H1 (cell line): ENCODE results near the gene THTPA. TPM values are rescaled to one million over a fixed set of nuclear protein-coding genes. Genes with fewer than 3 reads are reported as not detected.
"Not testable (repeated sequence)": the region's sequence is repeated elsewhere in the genome, so short reads cannot be mapped to it uniquely, and the experiment has no call there.

ENCODE experiments used
- CTCF ChIA-PET: fragments of 300-600 bp; sonication (Branson Sonifier 250); formaldehyde crosslinking; loops from one replicate; lab custom pipeline; 2021; ENCODE audit not compliant: partially characterized antibody; lab: Charles Lee
- POLR2A ChIA-PET: fragments of 300-600 bp; sonication (Branson Sonifier 250); formaldehyde crosslinking; loops from one replicate; lab custom pipeline; 2021; ENCODE audit warnings: inconsistent platforms; ENCODE audit not compliant: partially characterized antibody; lab: Charles Lee
- DNase-seq, 2 experiments: peaks; one replicate each; pipeline versions ENCODE4 v3.0.0 to v3.0.0-alpha.2; 2010 to 2022; ENCODE audit warnings: low spot score in 2 of 2, low read depth in 1 of 2, mixed read lengths in 1 of 2
- FAIRE-seq: peaks from 2 replicates; lab custom pipeline; 2011; peaks lifted over from hg19 to GRCh38; lab: Jason Lieb, UNC
- H2AFZ ChIP-seq: 2 replicates; pipeline ENCODE4 v1.8.1; 2012; ENCODE audit warnings: low read length, inconsistent platforms
- H2AK5ac ChIP-seq: 2 replicates; pipeline ENCODE4 v1.6.1; 2013; ENCODE audit warnings: low read depth, low read length
- H2BK120ac ChIP-seq: replicated peaks from 2 replicates; pipeline ENCODE3; 2013; ENCODE audit warnings: low read depth, low read length, inconsistent platforms
- H2BK12ac ChIP-seq: 2 replicates; pipeline ENCODE4 v1.6.1; 2013; ENCODE audit warnings: low read depth, low read length
- H2BK15ac ChIP-seq: 2 replicates; pipeline ENCODE4 v1.6.1; 2013; ENCODE audit warnings: low read length
- H2BK20ac ChIP-seq: 2 replicates; pipeline ENCODE4 v1.6.1; 2013; ENCODE audit warnings: low read length
- H2BK5ac ChIP-seq: 2 replicates; pipeline ENCODE4 v1.6.1; 2013; ENCODE audit warnings: low read depth, low read length
- H3K14ac ChIP-seq: 2 replicates; pipeline ENCODE4 v1.6.1; 2013; ENCODE audit warnings: inconsistent platforms; ENCODE audit not compliant: insufficient read length
- H3K18ac ChIP-seq: 2 replicates; pipeline ENCODE4 v1.6.1; 2013; ENCODE audit warnings: low read length; ENCODE audit errors: extremely low read depth
- H3K23ac ChIP-seq: 2 replicates; pipeline ENCODE4 v1.6.1; 2013; ENCODE audit warnings: inconsistent platforms; ENCODE audit not compliant: insufficient read length
- H3K23me2 ChIP-seq: 2 replicates; pipeline ENCODE4 v1.6.1; 2013; ENCODE audit warnings: low read depth, low read length
- H3K27ac ChIP-seq: 2 replicates; pipeline ENCODE4 v1.6.1; 2011; ENCODE audit warnings: low read depth, low read length, inconsistent platforms
- H3K27me3 ChIP-seq, 4 experiments: replicated peaks in 1 of 4; 1 replicate in 1 of 4; 2 replicates in 3 of 4; pipeline versions ENCODE4 v1.6.1 to v1.8.1; 2011 to 2013; ENCODE audit warnings: low read length in 3 of 4, mild to moderate bottlenecking in 3 of 4, inconsistent platforms in 2 of 4, mixed read lengths in 2 of 4, moderate library complexity in 1 of 4; ENCODE audit not compliant: control insufficient read depth in 3 of 4, insufficient read depth in 3 of 4; ENCODE audit errors: extremely low read depth in 1 of 4
- H3K36me3 ChIP-seq, 4 experiments: 2 replicates each; pipeline versions ENCODE4 v1.6.1 to v1.8.1; 2011 to 2013; ENCODE audit warnings: mild to moderate bottlenecking in 4 of 4, low read length in 3 of 4, moderate library complexity in 2 of 4, control low read depth in 1 of 4, inconsistent platforms in 1 of 4; ENCODE audit not compliant: insufficient read depth in 4 of 4, control insufficient read depth in 2 of 4
- H3K4ac ChIP-seq: replicated peaks from 2 replicates; pipeline ENCODE3; 2013; ENCODE audit warnings: low read length, low read depth, mixed read lengths, inconsistent platforms; ENCODE audit not compliant: insufficient read length
- H3K4me1 ChIP-seq, 4 experiments: replicated peaks in 1 of 4; 1 replicate in 1 of 4; 2 replicates in 3 of 4; pipeline versions ENCODE4 v1.6.1 to v1.8.1; 2011 to 2013; ENCODE audit warnings: low read length in 3 of 4, inconsistent platforms in 2 of 4, mixed read lengths in 1 of 4; ENCODE audit not compliant: insufficient read depth in 4 of 4, control insufficient read depth in 3 of 4
- H3K4me2 ChIP-seq, 2 experiments: 2 replicates each; pipeline versions ENCODE4 v1.6.1 to v1.8.1; 2011 to 2013; ENCODE audit warnings: low read depth in 2 of 2, low read length in 2 of 2, control low read depth in 1 of 2, inconsistent platforms in 1 of 2, mild to moderate bottlenecking in 1 of 2; ENCODE audit not compliant: insufficient read depth in 1 of 2
- H3K4me3 ChIP-seq, 4 experiments: fragments of 200-600, 300-600 bp in 1 of 4; sonication (generic), shearing (Covaris generic), sonication (Bioruptor Twin) in 1 of 4; 2 replicates each; pipeline versions ENCODE4 v1.5.1 to v1.8.1; 2011 to 2016; ENCODE audit warnings: low read length in 4 of 4, low read depth in 3 of 4, control low read depth in 2 of 4, inconsistent platforms in 2 of 4, mild to moderate bottlenecking in 2 of 4, mixed read lengths in 1 of 4, moderate library complexity in 1 of 4; ENCODE audit not compliant: insufficient read depth in 2 of 4; ENCODE audit errors: extremely low read depth in 1 of 4
- H3K56ac ChIP-seq: replicated peaks from 2 replicates; pipeline ENCODE3; 2013; ENCODE audit warnings: low read depth, mild to moderate bottlenecking, mixed read lengths, low read length, inconsistent platforms; ENCODE audit not compliant: insufficient read length
- H3K79me1 ChIP-seq: 2 replicates; pipeline ENCODE4 v1.6.1; 2013; ENCODE audit warnings: low read depth, low read length, control low read depth
- H3K79me2 ChIP-seq, 2 experiments: 2 replicates each; pipeline versions ENCODE4 v1.6.1 to v1.8.1; 2012 to 2013; ENCODE audit warnings: low read length in 2 of 2, mild to moderate bottlenecking in 2 of 2, inconsistent platforms in 1 of 2; ENCODE audit not compliant: insufficient read depth in 2 of 2, control insufficient read depth in 1 of 2
- H3K9ac ChIP-seq, 4 experiments: replicated peaks in 1 of 4; 1 replicate in 1 of 4; 2 replicates in 3 of 4; pipeline versions ENCODE4 v1.6.1 to v1.8.1; 2011 to 2013; ENCODE audit warnings: low read depth in 3 of 4, low read length in 3 of 4, control low read depth in 2 of 4, mild to moderate bottlenecking in 2 of 4, moderate library complexity in 2 of 4, inconsistent platforms in 1 of 4; ENCODE audit errors: extremely low read depth in 1 of 4
- H3K9me3 ChIP-seq, 2 experiments: 2 replicates each; pipeline versions ENCODE4 v1.6.1 to v1.8.1; 2012 to 2013; ENCODE audit warnings: mild to moderate bottlenecking in 2 of 2, moderate library complexity in 2 of 2, control low read depth in 1 of 2, inconsistent platforms in 1 of 2, low read depth in 1 of 2, low read length in 1 of 2, mixed read lengths in 1 of 2; ENCODE audit not compliant: insufficient read depth in 2 of 2
- H4K20me1 ChIP-seq, 2 experiments: replicated peaks in 1 of 2; 2 replicates each; pipeline versions ENCODE3 to v1.8.1; 2011 to 2013; ENCODE audit warnings: inconsistent platforms in 2 of 2, low read length in 2 of 2, mild to moderate bottlenecking in 1 of 2; ENCODE audit not compliant: insufficient read depth in 2 of 2, control insufficient read depth in 1 of 2
- H4K5ac ChIP-seq: 2 replicates; pipeline ENCODE4 v1.6.1; 2013; ENCODE audit warnings: low read length, low read depth, mixed read lengths, inconsistent platforms; ENCODE audit not compliant: insufficient read length
- H4K8ac ChIP-seq: 2 replicates; pipeline ENCODE4 v1.8.0; 2013; ENCODE audit warnings: mild to moderate bottlenecking, moderate library complexity, low read length, inconsistent platforms; ENCODE audit not compliant: insufficient read depth; ENCODE audit errors: extremely low read depth
- H4K91ac ChIP-seq: replicated peaks from 2 replicates; pipeline ENCODE3; 2013; ENCODE audit warnings: low read length, mixed read lengths, inconsistent platforms; ENCODE audit not compliant: insufficient read length
- WGBS, 2 experiments: shearing (Covaris generic) in 1 of 2; methylation state at CpG; one replicate each; pipeline versions ENCODE4 v1.1.6 to v1.1.7; 2013 to 2015; ENCODE audit warnings: low lambda C conversion rate in 2 of 2, mixed read lengths in 2 of 2, inconsistent platforms in 1 of 2, low coverage in 1 of 2, missing lambda C conversion rate in 1 of 2; ENCODE audit not compliant: insufficient replicate concordance in 2 of 2, insufficient coverage in 1 of 2, insufficient read length in 1 of 2; ENCODE audit errors: extremely low coverage in 1 of 2, missing lambda C conversion rate in 1 of 2; 5-methylcytosine and 5-hydroxymethylcytosine counted together
- polyA plus RNA-seq, 7 experiments: library from polyadenylated mRNA; depleted of rRNA in 3 of 7; stranded (reverse) in 5 of 7; unstranded in 2 of 7; fragments of >200 nt in 5 of 7; fragments of 200-250 nt in 2 of 7; gene quantifications; 1 replicate in 5 of 7; 2 replicates in 1 of 7; 4 replicates in 1 of 7; pipeline versions ENCODE4 v1.2.1 to v1.2.3, GENCODE V29; 2011 to 2013; ENCODE audit warnings: missing spikeins in 2 of 7, mixed read lengths in 2 of 7
- total RNA-seq: library from RNA; stranded (reverse); fragmentation: NEBNext Ultra II Directional; extraction: Animal tissue kit (Norgen Biotek cat#: 25700); gene quantifications from 2 replicates; pipeline ENCODE4 v1.2.1, GENCODE V29; 2021

The THTPA gene
- total and polyA plus RNA-seq, 2 of the 8 experiments (the other 6 are each of a cell fraction or from before 2014, with no cell fraction given), result 16.6 to 19.0 TPM

DNA sequence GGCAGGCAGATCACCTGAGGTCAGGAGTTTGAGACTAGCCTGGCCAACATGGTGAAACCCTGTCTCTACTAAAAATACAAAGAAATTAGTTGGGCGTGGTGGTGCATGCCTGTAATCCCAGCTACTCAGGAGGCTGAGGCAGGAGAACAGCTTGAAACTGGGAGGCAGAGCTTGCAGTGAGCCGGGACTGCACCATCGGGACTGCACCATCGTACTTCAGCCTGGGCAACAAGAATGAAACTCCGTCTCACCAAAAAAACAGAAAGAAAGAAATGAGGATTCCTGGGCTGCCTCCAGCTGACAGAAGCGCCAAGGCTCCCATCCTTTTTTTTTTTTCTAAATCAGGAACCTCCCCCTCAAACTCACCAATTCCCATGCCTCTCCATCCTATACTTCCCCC, 19.2 kb upstream of the THTPA start:
- H3K27me3 ChIP-seq, H2BK15ac ChIP-seq, DNase-seq, H3K9me3 ChIP-seq, H2AK5ac ChIP-seq, H3K14ac ChIP-seq, H3K23ac ChIP-seq, H4K20me1 ChIP-seq, H2AFZ ChIP-seq, H3K56ac ChIP-seq, H3K79me1 ChIP-seq, FAIRE-seq: not testable (repeated sequence)
- Histone ChIP-seq H4K5ac (peak overlapping the region; percentile 82), H2BK120ac (peak overlapping the region; percentile 50), H3K23me2 (peaks cover 17% of the 10 kb centered on the region), H3K27ac (peak overlapping the region; percentile 99; the same call in 1 of the 2 replicates), H2BK20ac (peak overlapping the region; percentile 73; the same call in 1 of the 2 replicates), H3K18ac (peak overlapping the region; percentile 86), H3K36me3 (peaks cover 4 to 24% (median 10%) of the 10 kb centered on the region in 4 experiments; a peak in 4 of 8 replicates), H2BK5ac (peak overlapping the region; percentile 100), H3K79me2 (peaks cover 0 to 15% of the 10 kb centered on the region in 2 experiments; a peak in 2 of 4 replicates), H4K91ac (peak overlapping the region; percentile 85), H3K4ac (peak overlapping the region; percentile 45), H3K4me3 (peak overlapping the region; percentile 8 to 72 (median 48); a peak in 5 of 8 replicates), H3K4me1 (peaks cover 7 to 19% (median 12%) of the 10 kb centered on the region in 4 experiments; a peak in 6 of 7 replicates), H3K9ac (peak overlapping the region in 2 of 4 experiments; percentile 8 to 57; a peak in 2 of 7 replicates), H3K4me2 (peak overlapping the region; percentile 96 to 99), H4K8ac (peak overlapping the region; percentile 82; the same call in 1 of the 2 replicates), H2BK12ac (peak overlapping the region; percentile 70; the same call in 1 of the 2 replicates)
- WGBS, 2 experiments, result 55% methylated on average over 6 of the region's 6 CpGs; no CpG with 5 or more reads in 1 of the 2 experiments
- POLR2A ChIA-PET, result interaction anchor here (0.8 to 52.7 kb wide), 15 partner anchors 8 to 607 kb away, joined by 3 to 1523 read pairs (median 6); partner anchors contain the start of genes AP1G2, JPH4, NGDN and PABPN1
- CTCF ChIA-PET, result interaction anchor here (0.9 to 70.5 kb wide), 6 partner anchors 9 to 96 kb away, joined by 3 to 2092 read pairs (median 680); partner anchors contain the start of genes AP1G2, NGDN, THTPA and ZFHX2
